WTC11 (cell line): ENCODE measurements around the gene GTF2I. TPM values are rescaled to one million over a fixed set of nuclear protein-coding genes. Genes with fewer than 3 reads are reported as not detected.

ENCODE experiments used
- ATAC-seq: fragments of 200-7000 bp; cut with Tn5 transposase; 2 replicates; pipeline ENCODE4 v1.10.0; 2021; ENCODE audit warnings: mild to moderate bottlenecking, moderate library complexity
- CTCF ChIA-PET: fragments of 300-600 bp; sonication (Branson Sonifier 250); formaldehyde crosslinking; loops from one replicate; lab custom pipeline; 2021; ENCODE audit warnings: antibody characterized with exemption; lab: Charles Lee
- POLR2A ChIA-PET: fragments of 350-600 bp; sonication (Branson Sonifier 250); formaldehyde crosslinking; loops from one replicate; lab custom pipeline; 2021; ENCODE audit warnings: antibody characterized with exemption; lab: Charles Lee
- DNase-seq: peaks from one replicate; pipeline ENCODE4 v3.0.0; 2021; ENCODE audit warnings: low spot score
- H3K27ac Mint-ChIP-seq: 2 replicates; pipeline ENCODE4 v1.8.0; 2021; ENCODE audit warnings: mixed read lengths
- H3K27me3 Mint-ChIP-seq: 2 replicates; pipeline ENCODE4 v1.8.0; 2021; ENCODE audit warnings: low read depth, mild to moderate bottlenecking, moderate library complexity, mixed read lengths
- H3K36me3 Mint-ChIP-seq: 2 replicates; pipeline ENCODE4 v1.8.0; 2021; ENCODE audit warnings: mixed read lengths
- H3K4me1 Mint-ChIP-seq: 2 replicates; pipeline ENCODE4 v1.8.0; 2022; ENCODE audit warnings: mixed read lengths
- H3K4me3 Mint-ChIP-seq: 2 replicates; pipeline ENCODE4 v1.8.0; 2021; ENCODE audit warnings: mild to moderate bottlenecking, moderate library complexity, mixed read lengths
- H3K9me3 Mint-ChIP-seq: 2 replicates; pipeline ENCODE4 v1.8.0; 2021; ENCODE audit warnings: mixed read lengths
- AR ChIP-seq: fragments of 250-450 bp; sonication (Bioruptor Pico); IDR thresholded peaks from 2 replicates; pipeline ENCODE4 v1.9.0; 2021; ENCODE audit warnings: mild to moderate bottlenecking
- E2F1 ChIP-seq: sonication (generic); formaldehyde crosslinking; IDR thresholded peaks from 2 replicates; pipeline ENCODE4 v1.8.0; 2022; ENCODE audit warnings: mild to moderate bottlenecking, missing genetic modification reagents
- EMX1 ChIP-seq: fragments of 250-450 bp; sonication (Bioruptor Pico); IDR thresholded peaks from 2 replicates; pipeline ENCODE4 v1.8.0; 2021; ENCODE audit warnings: mild to moderate bottlenecking
- FOXJ3 ChIP-seq: sonication (generic); formaldehyde crosslinking; IDR thresholded peaks from 2 replicates; pipeline ENCODE4 v1.9.0; 2021; ENCODE audit warnings: missing genetic modification reagents, mild to moderate bottlenecking, borderline replicate concordance
- HMGA2 ChIP-seq: fragments of 250-450 bp; sonication (Bioruptor Pico); IDR thresholded peaks from 2 replicates; pipeline ENCODE4 v1.4.0; 2021; ENCODE audit warnings: mild to moderate bottlenecking, moderate library complexity
- MLX ChIP-seq: sonication (generic); formaldehyde crosslinking; IDR thresholded peaks from 2 replicates; pipeline ENCODE4 v1.8.1; 2023; ENCODE audit warnings: mild to moderate bottlenecking, missing genetic modification reagents, moderate library complexity
- NFATC4 ChIP-seq: fragments of 250-450 bp; sonication (Bioruptor Pico); IDR thresholded peaks from 2 replicates; pipeline ENCODE4 v1.9.0; 2021; ENCODE audit warnings: mild to moderate bottlenecking
- NFE2L1 ChIP-seq: sonication (generic); formaldehyde crosslinking; IDR thresholded peaks from 2 replicates; pipeline ENCODE4 v1.8.1; 2023; ENCODE audit warnings: missing genetic modification reagents
- ZNF121 ChIP-seq: sonication (generic); formaldehyde crosslinking; IDR thresholded peaks from 2 replicates; pipeline ENCODE4 v1.8.0; 2023; ENCODE audit warnings: missing genetic modification reagents
- ZNF281 ChIP-seq: sonication (generic); formaldehyde crosslinking; IDR thresholded peaks from 2 replicates; pipeline ENCODE4 v1.8.0; 2023; ENCODE audit warnings: mild to moderate bottlenecking, missing genetic modification reagents
- ZNF416 ChIP-seq: fragments of 250-450 bp; sonication (Bioruptor Pico); IDR thresholded peaks from 2 replicates; pipeline ENCODE4 v1.9.0; 2021; ENCODE audit warnings: mild to moderate bottlenecking, inconsistent platforms
- total RNA-seq: library from RNA; stranded (reverse); gene quantifications from 3 replicates; pipeline ENCODE4 v1.2.3, GENCODE V29; 2021
- TF ChIP-seq, protein P1 (sequence below): sonication (generic); formaldehyde crosslinking; IDR thresholded peaks from 2 replicates; pipeline ENCODE4 v1.8.1; 2023; ENCODE audit warnings: mild to moderate bottlenecking, missing genetic modification reagents
- TF ChIP-seq, protein P2 (sequence below): sonication (generic); formaldehyde crosslinking; IDR thresholded peaks from 2 replicates; pipeline ENCODE4 v1.8.0; 2022; ENCODE audit warnings: mild to moderate bottlenecking, missing genetic modification reagents
- TF ChIP-seq, protein P3 (sequence below): fragments of 250-450 bp; sonication (Bioruptor Pico); IDR thresholded peaks from 2 replicates; pipeline ENCODE4 v1.9.0; 2021; ENCODE audit warnings: moderate library complexity, mild to moderate bottlenecking, inconsistent platforms, borderline replicate concordance
- TF ChIP-seq, protein P4 (sequence below): sonication (generic); formaldehyde crosslinking; IDR thresholded peaks from 2 replicates; pipeline ENCODE4 v1.8.1; 2023; ENCODE audit warnings: mild to moderate bottlenecking, missing genetic modification reagents, moderate library complexity

The GTF2I gene
- total RNA-seq, 1 experiment from 2014 or later = 308 TPM

GRCh38 chr7:74612015-74612829 is 45.3 kb upstream of the GTF2I start (continued):
- TF ChIP-seq, protein P1, sequence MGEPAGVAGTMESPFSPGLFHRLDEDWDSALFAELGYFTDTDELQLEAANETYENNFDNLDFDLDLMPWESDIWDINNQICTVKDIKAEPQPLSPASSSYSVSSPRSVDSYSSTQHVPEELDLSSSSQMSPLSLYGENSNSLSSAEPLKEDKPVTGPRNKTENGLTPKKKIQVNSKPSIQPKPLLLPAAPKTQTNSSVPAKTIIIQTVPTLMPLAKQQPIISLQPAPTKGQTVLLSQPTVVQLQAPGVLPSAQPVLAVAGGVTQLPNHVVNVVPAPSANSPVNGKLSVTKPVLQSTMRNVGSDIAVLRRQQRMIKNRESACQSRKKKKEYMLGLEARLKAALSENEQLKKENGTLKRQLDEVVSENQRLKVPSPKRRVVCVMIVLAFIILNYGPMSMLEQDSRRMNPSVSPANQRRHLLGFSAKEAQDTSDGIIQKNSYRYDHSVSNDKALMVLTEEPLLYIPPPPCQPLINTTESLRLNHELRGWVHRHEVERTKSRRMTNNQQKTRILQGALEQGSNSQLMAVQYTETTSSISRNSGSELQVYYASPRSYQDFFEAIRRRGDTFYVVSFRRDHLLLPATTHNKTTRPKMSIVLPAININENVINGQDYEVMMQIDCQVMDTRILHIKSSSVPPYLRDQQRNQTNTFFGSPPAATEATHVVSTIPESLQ (CRISPR knock-in tag) = no peak

GRCh38 chr7:74615933-74616780 is 41.4 kb upstream of the GTF2I start:
- Mint-ChIP-seq H3K36me3 (no peaks in the 10 kb centered on the region), H3K9me3 (no peaks in the 10 kb centered on the region), H3K27me3 (no peaks in the 10 kb centered on the region), H3K4me1 (peaks cover 24% of the 10 kb centered on the region), H3K27ac (no peak overlapping the region), H3K4me3 (no peak overlapping the region)
- no peak for TF ChIP-seq E2F1 (CRISPR knock-in tag)
- TF ChIP-seq EMX1 (CRISPR knock-in tag) = no peak
- no peak for TF ChIP-seq AR (CRISPR knock-in tag)
- no peak for TF ChIP-seq ZNF416 (CRISPR knock-in tag)
- TF ChIP-seq, protein P2, sequence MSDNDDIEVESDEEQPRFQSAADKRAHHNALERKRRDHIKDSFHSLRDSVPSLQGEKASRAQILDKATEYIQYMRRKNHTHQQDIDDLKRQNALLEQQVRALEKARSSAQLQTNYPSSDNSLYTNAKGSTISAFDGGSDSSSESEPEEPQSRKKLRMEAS = no peak
- peak; percentile 77 for TF ChIP-seq ZNF121
- POLR2A ChIA-PET = interaction anchor here (0.5 kb wide), 2 partner anchors 43 to 112 kb away, joined by 3 to 6 read pairs; no protein-coding TSS in a partner anchor
- no peak for ATAC-seq
- no peak for DNase-seq
- CTCF ChIA-PET = interaction anchor here (0.9 to 1.9 kb wide), 3 partner anchors 10 to 215 kb away, joined by 3 to 5 read pairs (median 5); no protein-coding TSS in a partner anchor

- Mint-ChIP-seq H3K9me3 (no peaks in the 10 kb centered on the region), H3K36me3 (no peaks in the 10 kb centered on the region), H3K4me1 (peaks cover 23% of the 10 kb centered on the region), H3K27ac (no peak overlapping the region; the same call in 1 of the 2 replicates), H3K27me3 (no peaks in the 10 kb centered on the region), H3K4me3 (no peak overlapping the region)
- ChIA-PET POLR2A (interaction anchor here (0.6 kb wide), 2 partner anchors 9 to 621 kb away, joined by 3 to 8 read pairs; no protein-coding TSS in a partner anchor), CTCF (interaction anchor here (0.6 to 1.9 kb wide), 7 partner anchors 10 to 216 kb away, joined by 3 to 5 read pairs (median 4); no protein-coding TSS in a partner anchor)
- ATAC-seq (peak; percentile 67), DNase-seq (peak; percentile 40)
- TF ChIP-seq FOXJ3 (CRISPR knock-in tag) (no peak), NFATC4 (CRISPR knock-in tag) (no peak), ZNF281 (0 out of 2 replicates have a peak, but pooled peaks have one; percentile 72), EMX1 (CRISPR knock-in tag) (no peak), NFE2L1 (CRISPR knock-in tag) (no peak), MLX (no peak), HMGA2 (no peak)
- TF ChIP-seq, protein P3, sequence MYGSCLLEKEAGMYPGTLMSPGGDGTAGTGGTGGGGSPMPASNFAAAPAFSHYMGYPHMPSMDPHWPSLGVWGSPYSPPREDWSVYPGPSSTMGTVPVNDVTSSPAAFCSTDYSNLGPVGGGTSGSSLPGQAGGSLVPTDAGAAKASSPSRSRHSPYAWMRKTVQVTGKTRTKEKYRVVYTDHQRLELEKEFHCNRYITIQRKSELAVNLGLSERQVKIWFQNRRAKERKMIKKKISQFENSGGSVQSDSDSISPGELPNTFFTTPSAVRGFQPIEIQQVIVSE = no peak
- TF ChIP-seq, protein P4, sequence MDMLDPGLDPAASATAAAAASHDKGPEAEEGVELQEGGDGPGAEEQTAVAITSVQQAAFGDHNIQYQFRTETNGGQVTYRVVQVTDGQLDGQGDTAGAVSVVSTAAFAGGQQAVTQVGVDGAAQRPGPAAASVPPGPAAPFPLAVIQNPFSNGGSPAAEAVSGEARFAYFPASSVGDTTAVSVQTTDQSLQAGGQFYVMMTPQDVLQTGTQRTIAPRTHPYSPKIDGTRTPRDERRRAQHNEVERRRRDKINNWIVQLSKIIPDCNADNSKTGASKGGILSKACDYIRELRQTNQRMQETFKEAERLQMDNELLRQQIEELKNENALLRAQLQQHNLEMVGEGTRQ (CRISPR knock-in tag) = peak; percentile 67
- TF ChIP-seq, protein P2 = peak; percentile 90
Measured at GRCh38 chr7:74617180-74617744, 40.3 kb upstream of the GTF2I start.
